CD4-positive, alpha-beta T cell treated with Interleukin-17A for 4 hours (primary cell): ENCODE results near the gene SF3B5.
A peak's percentile ranks its signal among the peaks of the same experiment; 100 is the strongest.
"Not testable (repeated sequence)": the region's sequence is repeated elsewhere in the genome, so short reads cannot be mapped to it uniquely, and the experiment has no call there.

Source experiments
- DNase-seq: peaks from one replicate; pipeline ENCODE4 v3.0.0-alpha.2; 2020; ENCODE audit warnings: mixed read lengths

The SF3B5 gene

GRCh38 chr6:144062786-144063185 is 32.6 kb downstream of the SF3B5 start:
- DNase-seq, result peak; percentile 7

- no peak for DNase-seq
Observed at GRCh38 chr6:144059139-144059538, 36.2 kb downstream of the SF3B5 start.

- peak; percentile 63 for DNase-seq
Observed at GRCh38 chr6:144055121-144055931, 40.0 kb downstream of the SF3B5 start.

- DNase-seq, result no peak
Observed at GRCh38 chr6:144053601-144054000, 41.8 kb downstream of the SF3B5 start.

- DNase-seq, result no peak
Observed at GRCh38 chr6:144052488-144052887, 42.9 kb downstream of the SF3B5 start.

- DNase-seq, result no peak
Observed at GRCh38 chr6:144049386-144049785, 46.0 kb downstream of the SF3B5 start.

GRCh38 chr6:144047688-144048087 is 47.7 kb downstream of the SF3B5 start:
- DNase-seq, result no peak

- peak; percentile 25 for DNase-seq
Observed at GRCh38 chr6:144046672-144047071, 48.7 kb downstream of the SF3B5 start.

GRCh38 chr6:144044989-144045388 is 50.4 kb downstream of the SF3B5 start:
- DNase-seq, result not testable (repeated sequence)
